HCT116 (cell line): Measurements from ENCODE around the gene SLC38A9. TPM values are rescaled to one million over a fixed set of nuclear protein-coding genes. Genes with fewer than 3 reads are reported as not detected.

Experiments used
- ATAC-seq: fragments of 200-7000 bp; cut with Tn5 transposase; 2 replicates; pipeline ENCODE4 v1.9.1; 2020; ENCODE audit warnings: mild to moderate bottlenecking, moderate library complexity
- BruUV-seq: library from RNA; stranded (reverse); fragments of 400-500 nt; replicated peaks from 2 replicates; lab custom pipeline; 2021; lab: Mats Ljungman, UMichigan
- CTCF ChIA-PET: fragments of 300-600 bp; sonication (Branson Sonifier 250); formaldehyde crosslinking; loops from one replicate; lab custom pipeline; 2021; ENCODE audit warnings: antibody characterized with exemption; lab: Charles Lee
- POLR2A ChIA-PET: fragments of 300-600, 350-600 bp; sonication (Branson Sonifier 250); formaldehyde crosslinking; loops from one replicate; lab custom pipeline; 2021; ENCODE audit warnings: antibody characterized with exemption; lab: Charles Lee
- RAD21 ChIA-PET, 2 experiments: fragments of 300-600 bp; sonication (Branson Sonifier 250); formaldehyde crosslinking; loops; one replicate each; lab custom pipeline; 2023; ENCODE audit warnings: low total read pairs in 2 of 2; ENCODE audit not compliant: uncharacterized antibody in 2 of 2, unreplicated experiment in 2 of 2, low non-redundant PET in 1 of 2; lab: Charles Lee
- DNase-seq: peaks from one replicate; pipeline ENCODE4 v3.0.0-alpha.2; 2010; ENCODE audit warnings: low read depth, low spot score
- H2AFZ ChIP-seq: fragments of 200-600 bp; shearing (Covaris generic), sonication (generic); 2 replicates; pipeline ENCODE4 v1.6.1; 2017; ENCODE audit warnings: low read depth, mixed run types, mixed read lengths, antibody characterized with exemption, low read length; ENCODE audit not compliant: poor library complexity, severe bottlenecking
- H3K27ac ChIP-seq: 2 replicates; pipeline ENCODE4 v1.5.1; 2012; ENCODE audit warnings: low read depth, low read length
- H3K27me3 ChIP-seq: fragments of 200-600 bp; sonication (generic); 2 replicates; pipeline ENCODE4 v1.6.1; 2016; ENCODE audit warnings: mixed run types, low read length, mixed read lengths; ENCODE audit not compliant: insufficient read depth
- H3K36me3 ChIP-seq, 2 experiments: fragments of 200-500 bp in 1 of 2; fragments of 200-600 bp in 1 of 2; sonication (Bioruptor generic) in 1 of 2; sonication (generic) in 1 of 2; 2 replicates each; pipeline versions ENCODE4 v1.5.1 to v1.6.1; 2014 to 2016; ENCODE audit warnings: low read length in 2 of 2, inconsistent platforms in 1 of 2, mixed read lengths in 1 of 2, mixed run types in 1 of 2; ENCODE audit not compliant: insufficient read depth in 2 of 2, control insufficient read depth in 1 of 2
- H3K4me1 ChIP-seq, 2 experiments: fragments of 200-600 bp in 1 of 2; sonication (generic) in 1 of 2; 2 replicates each; pipeline versions ENCODE4 v1.5.1 to v1.6.1; 2012 to 2017; ENCODE audit warnings: low read length in 2 of 2, inconsistent platforms in 1 of 2, mild to moderate bottlenecking in 1 of 2, mixed read lengths in 1 of 2, mixed run types in 1 of 2, moderate library complexity in 1 of 2; ENCODE audit not compliant: insufficient read depth in 2 of 2, control insufficient read depth in 1 of 2
- H3K4me2 ChIP-seq: fragments of 200-600 bp; sonication (generic); 2 replicates; pipeline ENCODE4 v1.6.1; 2017; ENCODE audit warnings: mixed run types, low read length, mixed read lengths
- H3K4me3 ChIP-seq, 2 experiments: fragments of 200-600 bp in 1 of 2; sonication (generic) in 1 of 2; replicated peaks in 1 of 2; 2 replicates each; pipeline ENCODE4 v1.5.1; 2011 to 2016; ENCODE audit warnings: low read length in 2 of 2, control low read depth in 1 of 2, low read depth in 1 of 2, mild to moderate bottlenecking in 1 of 2, mixed read lengths in 1 of 2, mixed run types in 1 of 2
- H3K79me2 ChIP-seq: fragments of 200-600 bp; sonication (generic); 2 replicates; pipeline ENCODE4 v1.6.1; 2017; ENCODE audit warnings: mild to moderate bottlenecking, mixed run types, low read length, moderate library complexity, mixed read lengths; ENCODE audit not compliant: insufficient read depth
- H3K9ac ChIP-seq: fragments of 200-600 bp; sonication (generic); 2 replicates; pipeline ENCODE4 v1.6.1; 2016; ENCODE audit warnings: low read length, mixed read lengths
- H3K9me2 ChIP-seq: fragments of 200-600 bp; sonication (generic), shearing (Covaris generic); 2 replicates; pipeline ENCODE4 v1.6.1; 2017; ENCODE audit warnings: mixed run types, mild to moderate bottlenecking, moderate library complexity; ENCODE audit not compliant: insufficient read depth
- H3K9me3 ChIP-seq, 2 experiments: fragments of 200-500 bp in 1 of 2; fragments of 200-600 bp in 1 of 2; sonication (Bioruptor generic) in 1 of 2; sonication (generic) in 1 of 2; 2 replicates each; pipeline ENCODE4 v1.6.1; 2014 to 2017; ENCODE audit warnings: low read length in 2 of 2, mixed read lengths in 2 of 2, inconsistent platforms in 1 of 2, low read depth in 1 of 2, mild to moderate bottlenecking in 1 of 2, mixed run types in 1 of 2, moderate library complexity in 1 of 2; ENCODE audit not compliant: control insufficient read depth in 1 of 2, insufficient read depth in 1 of 2
- H4K20me1 ChIP-seq: fragments of 200-600 bp; sonication (generic), shearing (Covaris generic); 2 replicates; pipeline ENCODE4 v1.6.1; 2017; ENCODE audit warnings: mixed run types, mild to moderate bottlenecking, moderate library complexity; ENCODE audit not compliant: insufficient read depth
- ATF3 ChIP-seq: IDR thresholded peaks from 2 replicates; pipeline ENCODE4 v1.6.1; 2012
- CEBPB ChIP-seq: IDR thresholded peaks from 2 replicates; pipeline ENCODE4 v1.6.1; 2012; ENCODE audit warnings: low read depth
- CTCF ChIP-seq, 3 experiments: fragments of 200-600 bp in 1 of 3; sonication (generic) in 1 of 3; IDR thresholded peaks in 2 of 3; conservative IDR thresholded peaks in 1 of 3; 2 replicates each; pipeline ENCODE4 v1.5.1; 2012 to 2017; ENCODE audit warnings: low read depth in 2 of 3, low read length in 2 of 3, antibody characterized with exemption in 1 of 3, borderline replicate concordance in 1 of 3, control low read depth in 1 of 3, mild to moderate bottlenecking in 1 of 3, mixed read lengths in 1 of 3, mixed run types in 1 of 3, moderate library complexity in 1 of 3; ENCODE audit not compliant: insufficient read depth in 1 of 3
- EZH2phosphoT487 ChIP-seq: fragments of 200-600 bp; IDR thresholded peaks from 2 replicates; pipeline ENCODE4 v1.6.1; 2018; ENCODE audit warnings: antibody characterized with exemption, borderline replicate concordance
- JUND ChIP-seq: IDR thresholded peaks from 2 replicates; pipeline ENCODE4 v1.6.1; 2012
- POLR2A ChIP-seq: IDR thresholded peaks from 2 replicates; pipeline ENCODE4 v1.7.0; 2011; ENCODE audit warnings: borderline replicate concordance; ENCODE audit not compliant: insufficient read depth, insufficient read length; ENCODE audit errors: extremely low read depth
- POLR2AphosphoS5 ChIP-seq: IDR thresholded peaks from 2 replicates; pipeline ENCODE4 v1.6.1; 2011; ENCODE audit warnings: mild to moderate bottlenecking, low read depth, low read length, moderate library complexity
- RAD21 ChIP-seq: IDR thresholded peaks from 2 replicates; pipeline ENCODE4 v1.6.1; 2012; ENCODE audit warnings: low read depth, mild to moderate bottlenecking
- SIN3A ChIP-seq: IDR thresholded peaks from 2 replicates; pipeline ENCODE4 v1.6.1; 2012; ENCODE audit warnings: low read depth
- SP1 ChIP-seq: IDR thresholded peaks from 2 replicates; pipeline ENCODE4 v1.6.1; 2012; ENCODE audit warnings: low read depth
- SRF ChIP-seq: IDR thresholded peaks from 2 replicates; pipeline ENCODE4 v1.6.1; 2012; ENCODE audit warnings: low read depth
- YY1 ChIP-seq: IDR thresholded peaks from 2 replicates; pipeline ENCODE4 v1.6.1; 2011; ENCODE audit warnings: low read length, low read depth, moderate library complexity, mild to moderate bottlenecking; ENCODE audit not compliant: insufficient replicate concordance; ENCODE audit errors: extremely low read depth
- ZBTB33 ChIP-seq: IDR thresholded peaks from 2 replicates; pipeline ENCODE4 v1.6.1; 2011; ENCODE audit warnings: mild to moderate bottlenecking, low read length, moderate library complexity; ENCODE audit not compliant: insufficient replicate concordance; ENCODE audit errors: extremely low read depth
- intact Hi-C: fragments of 100-400 bp; cut with micrococcal nuclease; formaldehyde crosslinking; loops from 2 replicates; pipeline ENCODE4 v1.10.0; 2022
- total RNA-seq: library from RNA; stranded (reverse); gene quantifications from one replicate; pipeline ENCODE4 v1.2.1, GENCODE V29; 2021; ENCODE audit not compliant: unreplicated experiment

SLC38A9 gene
- total RNA-seq, 1 experiment from 2014 or later = 12.6 TPM

GRCh38 chr5:55584398-55585205 lies 127.5 kb downstream of the SLC38A9 start:
- BruUV-seq = no TSS peak

More at GRCh38 chr5:55584398-55585205, 127.5 kb downstream of the SLC38A9 start:
- H3K4me1 ChIP-seq = no peaks in the 10 kb centered on the region
- TF ChIP-seq YY1 (no peak), CTCF (IDR thresholded peaks at IDR 0.05 in 2 of 3, conservative IDR thresholded peaks at IDR 0.05 in 1 of 3; ENCODE audit: borderline replicate concordance in 1 of 3, insufficient read depth in 1 of 3, low read depth in 2 of 3, low read length in 2 of 3) (no peak), ATF3 (no peak), POLR2AphosphoS5 (no peak), EZH2phosphoT487 (no peak), CEBPB (no peak), RAD21 (no peak), SRF (no peak), SP1 (no peak), ZBTB33 (no peak), JUND (no peak), POLR2A (no peak), SIN3A (no peak)
- no peaks in the 10 kb centered on the region for H3K27me3 ChIP-seq
- H3K79me2 ChIP-seq = no peaks in the 10 kb centered on the region
- H3K9me2 ChIP-seq = no peaks in the 10 kb centered on the region
- CTCF ChIA-PET = no interaction called here
- no peak overlapping the region for H3K4me2 ChIP-seq
- no peak overlapping the region for H2AFZ ChIP-seq
- no peaks in the 10 kb centered on the region for H4K20me1 ChIP-seq
- no peak overlapping the region for H3K9ac ChIP-seq
- H3K27ac ChIP-seq = no peak overlapping the region
- no peaks in the 10 kb centered on the region for H3K36me3 ChIP-seq
- ATAC-seq = no peak
- no peaks in the 10 kb centered on the region for H3K9me3 ChIP-seq
- intact Hi-C loops = no loop called here
- H3K4me3 ChIP-seq = no peak overlapping the region
- POLR2A ChIA-PET = no interaction called here
- no peak for DNase-seq
- RAD21 ChIA-PET = no interaction called here
